Testis (tissue), 3 donors: ENCODE data around the gene IL3. TPM values are rescaled to one million over a fixed set of nuclear protein-coding genes. Genes with fewer than 3 reads are reported as not detected.

Experiments
- DNase-seq: peaks from one replicate; pipeline ENCODE4 v3.0.0-alpha.2; 2019
- H3K27ac ChIP-seq, 2 donors: fragments of 200-600 bp; sonication (generic); one replicate each; pipeline ENCODE4 v1.5.1; 2019
- H3K27me3 ChIP-seq: fragments of 200-600 bp; sonication (generic); one replicate; pipeline ENCODE4 v1.5.1; 2019
- H3K36me3 ChIP-seq: fragments of 200-600 bp; sonication (generic); one replicate; pipeline ENCODE4 v1.5.1; 2017; ENCODE audit warnings: low read depth; ENCODE audit errors: missing control alignments
- H3K4me1 ChIP-seq: fragments of 200-600 bp; sonication (generic); one replicate; pipeline ENCODE4 v1.5.1; 2019
- H3K4me3 ChIP-seq, 2 donors: fragments of 200-600 bp; sonication (generic); one replicate each; pipeline ENCODE4 v1.5.1; 2017 to 2019
- H3K9me3 ChIP-seq: fragments of 200-600 bp; sonication (generic); one replicate; pipeline ENCODE4 v1.5.1; 2017
- CTCF ChIP-seq, 3 experiments: fragments of 450-650 bp in 2 of 3; fragments of 200-600 bp in 1 of 3; sonication (generic) in 1 of 3; IDR thresholded peaks; one replicate each; pipeline ENCODE4 v1.5.1; 2016 to 2019; ENCODE audit warnings: antibody characterized with exemption in 3 of 3, mild to moderate bottlenecking in 2 of 3, moderate library complexity in 1 of 3
- POLR2A ChIP-seq: fragments of 450-650 bp; IDR thresholded peaks from one replicate; pipeline ENCODE4 v1.6.1; 2017; ENCODE audit warnings: antibody characterized with exemption, mild to moderate bottlenecking, moderate library complexity
- WGBS, 2 donors: methylation state at CpG; one replicate each; pipeline ENCODE4 v1.1.5; 2018; 5-methylcytosine and 5-hydroxymethylcytosine counted together
- intact Hi-C: fragments of 100-400 bp; cut with DNase I; formaldehyde crosslinking; loops from one replicate; pipeline ENCODE4 v1.15.1; 2023; ENCODE audit warnings: low total_unique reads
- polyA plus RNA-seq: library from polyadenylated mRNA; stranded (reverse); fragments of 350-450 nt; fragmentation: Illumina TruSeq; extraction: RNeasy Lipid Tissue Mini Kit (QIAGEN cat#74804); gene quantifications from one replicate; pipeline ENCODE4 v1.2.3, GENCODE V29; 2014; ENCODE audit warnings: low read depth, low replicate concordance; ENCODE audit not compliant: insufficient read depth
- total RNA-seq, 2 donors: library from RNA; depleted of rRNA; stranded (reverse); fragments of >200 nt; gene quantifications; one replicate each; pipeline ENCODE4 v1.2.3, GENCODE V29; 2016

The IL3 gene
- total and polyA plus RNA-seq, 3 donors from 2014 or later = 0.39 TPM; not detected in 2

- Histone ChIP-seq H3K27ac (no peak overlapping the region), H3K36me3 (no peaks in the 10 kb centered on the region), H3K27me3 (no peaks in the 10 kb centered on the region), H3K4me1 (peaks cover 7% of the 10 kb centered on the region), H3K4me3 (no peak overlapping the region), H3K9me3 (no peaks in the 10 kb centered on the region)
- no peak for DNase-seq
- WGBS, 2 donors = 88 to 100% methylated on average over 3 to 5 of the region's 5 CpGs
- TF ChIP-seq CTCF (IDR thresholded peaks at IDR 0.05) = no peak
- no peak for TF ChIP-seq POLR2A
- intact Hi-C loops = no loop called here
Measured at GRCh38 chr5:132102101-132102701, 41.7 kb downstream of the IL3 start.

GRCh38 chr5:132102944-132103331, 42.5 kb downstream of the IL3 start:
- intact Hi-C loops = no loop called here
- Histone ChIP-seq H3K4me1 (peaks cover 7% of the 10 kb centered on the region), H3K36me3 (no peaks in the 10 kb centered on the region), H3K4me3 (no peak overlapping the region), H3K27me3 (no peaks in the 10 kb centered on the region), H3K9me3 (no peaks in the 10 kb centered on the region), H3K27ac (no peak overlapping the region)
- DNase-seq = no peak
- no peak for TF ChIP-seq CTCF (IDR thresholded peaks at IDR 0.05)
- TF ChIP-seq POLR2A = no peak
- 74 to 100% methylated on average over 1 to 3 of the region's 3 CpGs for WGBS, 2 donors

DNA sequence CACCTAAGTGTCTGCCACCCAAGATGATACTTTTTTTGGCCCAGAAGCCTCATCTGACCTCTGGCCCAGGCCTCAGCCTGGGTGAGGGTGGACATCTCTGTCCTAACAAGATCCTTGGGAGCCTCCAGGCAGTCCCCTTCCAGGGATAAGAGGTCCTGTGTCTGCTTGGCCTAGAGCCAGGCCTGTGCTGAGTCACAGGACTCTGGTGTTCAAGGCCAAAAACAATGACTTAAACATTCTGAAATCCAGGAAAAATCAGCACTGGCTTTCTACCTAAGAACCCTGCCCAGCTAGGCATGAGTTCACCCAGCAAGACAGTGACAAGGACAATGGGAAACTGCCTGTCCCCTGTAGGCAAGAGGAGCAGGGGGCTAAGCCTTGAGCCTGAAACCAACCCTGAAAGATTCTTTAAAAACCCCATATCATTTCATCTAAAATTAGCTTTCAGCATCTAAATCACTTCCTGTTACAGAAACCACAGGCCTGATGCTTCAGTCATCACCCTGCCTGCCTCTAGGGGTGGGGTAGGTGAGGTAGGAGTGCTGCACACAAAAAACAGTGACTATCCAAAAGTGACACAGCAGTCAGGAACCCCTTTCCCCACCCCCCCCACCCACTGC, 43.0 kb downstream of the IL3 start:
- DNase-seq = peak; percentile 74
- intact Hi-C loops = no loop called here

GRCh38 chr5:132103969-132104391, 43.5 kb downstream of the IL3 start:
- Histone ChIP-seq H3K4me1 (peaks cover 7% of the 10 kb centered on the region), H3K4me3 (no peak overlapping the region), H3K27me3 (no peaks in the 10 kb centered on the region), H3K36me3 (no peaks in the 10 kb centered on the region), H3K27ac (no peak overlapping the region), H3K9me3 (no peaks in the 10 kb centered on the region)
- WGBS, 2 donors = 91 to 92% methylated on average over 6 of the region's 6 CpGs
- intact Hi-C loops = no loop called here
- no peak for DNase-seq
- TF ChIP-seq CTCF (IDR thresholded peaks at IDR 0.05) (no peak), POLR2A (no peak)

More for the DNA sequence above, 43.0 kb downstream of the IL3 start:
- peaks cover 7% of the 10 kb centered on the region for H3K4me1 ChIP-seq
- TF ChIP-seq POLR2A (no peak), CTCF (IDR thresholded peaks at IDR 0.05) (no peak)
- H3K4me3 ChIP-seq = no peak overlapping the region
- H3K36me3 ChIP-seq = no peaks in the 10 kb centered on the region
- H3K9me3 ChIP-seq = no peaks in the 10 kb centered on the region
- H3K27me3 ChIP-seq = no peaks in the 10 kb centered on the region
- H3K27ac ChIP-seq = no peak overlapping the region

- intact Hi-C loops = no loop called here
- Histone ChIP-seq H3K4me3 (no peak overlapping the region), H3K4me1 (peaks cover 7% of the 10 kb centered on the region), H3K36me3 (no peaks in the 10 kb centered on the region), H3K27me3 (no peaks in the 10 kb centered on the region), H3K27ac (no peak overlapping the region), H3K9me3 (no peaks in the 10 kb centered on the region)
- TF ChIP-seq POLR2A (no peak), CTCF (IDR thresholded peaks at IDR 0.05) (no peak)
- no peak for DNase-seq
Measured at GRCh38 chr5:132104556-132104955, 44.1 kb downstream of the IL3 start.
